ENCODE measurements around the gene TBL1Y.

The TBL1Y gene

DNA sequence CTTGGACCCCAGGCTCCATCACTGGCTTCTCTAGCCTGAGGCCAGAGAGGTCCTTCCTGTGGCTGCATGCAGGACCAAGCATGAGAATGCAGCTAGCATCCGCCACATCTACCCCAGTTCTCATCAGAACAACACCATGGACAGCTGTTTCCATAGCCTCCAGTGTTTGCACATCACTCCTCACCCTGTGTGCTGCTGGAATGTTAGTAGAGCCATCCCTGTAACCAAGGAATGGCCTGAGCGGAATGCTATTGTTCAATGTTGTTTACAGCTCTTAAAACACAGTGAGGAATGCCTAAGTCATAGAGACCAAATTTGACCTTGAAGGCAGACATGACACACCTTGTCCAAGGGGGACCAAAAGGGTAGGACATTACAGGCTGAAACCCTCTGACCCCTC is 183.9 kb downstream of the TBL1Y start:
- no peak for DNase-seq

- no peak for DNase-seq
Observed at GRCh38 chrY:7097021-7097420, 186.5 kb downstream of the TBL1Y start.

GRCh38 chrY:7099742-7100141 is 189.2 kb downstream of the TBL1Y start:
- no peak for DNase-seq

DNA sequence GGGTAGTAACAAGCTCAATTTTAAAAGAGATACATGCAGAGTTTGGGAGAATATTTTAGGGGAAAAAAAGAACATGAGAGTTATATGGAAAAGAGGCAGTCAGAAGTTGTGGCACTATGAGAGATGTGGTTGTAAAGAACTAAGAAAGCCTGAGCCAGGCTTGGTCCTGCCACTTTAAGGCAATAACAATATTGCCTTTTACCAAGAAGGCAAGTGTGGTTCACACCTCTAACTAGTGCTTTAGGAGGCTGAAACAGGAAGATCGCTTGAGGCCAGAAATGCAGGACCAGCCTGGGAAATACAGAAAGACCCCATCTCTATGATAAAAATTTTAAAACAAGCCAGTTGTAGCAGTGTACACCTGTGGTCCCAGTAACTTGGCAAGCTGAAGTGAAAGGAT is 192.2 kb downstream of the TBL1Y start:
- DNase-seq: no peak

GRCh38 chrY:7107179-7107578 is 196.7 kb downstream of the TBL1Y start:
- no peak for DNase-seq

GRCh38 chrY:7110086-7110485 is 199.6 kb downstream of the TBL1Y start:
- DNase-seq: no peak

DNA sequence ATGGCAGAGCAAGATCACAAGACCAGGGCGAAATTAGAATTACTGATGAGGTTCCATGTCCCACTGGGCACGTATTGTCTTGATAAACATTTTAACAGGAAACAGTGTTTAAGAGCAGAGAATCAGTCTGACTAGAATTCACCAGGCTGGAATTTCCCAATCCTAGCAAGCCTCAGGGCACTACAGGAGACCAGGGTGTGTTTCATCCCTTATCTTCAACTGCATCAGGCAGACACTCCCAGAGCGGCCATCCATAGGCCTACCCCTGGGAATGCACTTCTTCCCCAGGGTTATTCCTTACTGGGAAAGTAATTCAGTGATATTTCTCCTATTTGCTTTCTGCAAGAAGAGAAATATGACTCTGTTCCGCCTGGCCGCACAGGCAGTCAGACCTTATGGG is 205.4 kb downstream of the TBL1Y start:
- no peak for DNase-seq

DNA sequence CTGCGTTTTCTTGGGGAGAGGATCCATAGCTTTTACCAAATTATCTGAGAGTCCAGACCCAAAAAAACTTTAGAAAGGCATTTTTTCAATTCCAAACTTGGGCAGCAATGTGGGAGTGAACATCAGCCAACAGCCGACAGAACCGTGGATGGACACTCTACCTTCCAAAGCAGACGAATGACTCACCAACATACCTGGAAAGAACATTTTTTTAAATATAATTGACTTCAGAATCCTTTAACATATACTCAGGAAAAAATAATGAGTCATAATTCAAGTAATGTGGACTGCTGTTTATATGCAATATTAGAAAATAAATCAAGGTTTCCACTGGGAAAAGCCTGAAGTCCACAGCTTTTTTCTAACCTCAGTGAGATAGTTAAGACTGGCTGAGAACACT is 211.7 kb downstream of the TBL1Y start:
- no peak for DNase-seq

DNA sequence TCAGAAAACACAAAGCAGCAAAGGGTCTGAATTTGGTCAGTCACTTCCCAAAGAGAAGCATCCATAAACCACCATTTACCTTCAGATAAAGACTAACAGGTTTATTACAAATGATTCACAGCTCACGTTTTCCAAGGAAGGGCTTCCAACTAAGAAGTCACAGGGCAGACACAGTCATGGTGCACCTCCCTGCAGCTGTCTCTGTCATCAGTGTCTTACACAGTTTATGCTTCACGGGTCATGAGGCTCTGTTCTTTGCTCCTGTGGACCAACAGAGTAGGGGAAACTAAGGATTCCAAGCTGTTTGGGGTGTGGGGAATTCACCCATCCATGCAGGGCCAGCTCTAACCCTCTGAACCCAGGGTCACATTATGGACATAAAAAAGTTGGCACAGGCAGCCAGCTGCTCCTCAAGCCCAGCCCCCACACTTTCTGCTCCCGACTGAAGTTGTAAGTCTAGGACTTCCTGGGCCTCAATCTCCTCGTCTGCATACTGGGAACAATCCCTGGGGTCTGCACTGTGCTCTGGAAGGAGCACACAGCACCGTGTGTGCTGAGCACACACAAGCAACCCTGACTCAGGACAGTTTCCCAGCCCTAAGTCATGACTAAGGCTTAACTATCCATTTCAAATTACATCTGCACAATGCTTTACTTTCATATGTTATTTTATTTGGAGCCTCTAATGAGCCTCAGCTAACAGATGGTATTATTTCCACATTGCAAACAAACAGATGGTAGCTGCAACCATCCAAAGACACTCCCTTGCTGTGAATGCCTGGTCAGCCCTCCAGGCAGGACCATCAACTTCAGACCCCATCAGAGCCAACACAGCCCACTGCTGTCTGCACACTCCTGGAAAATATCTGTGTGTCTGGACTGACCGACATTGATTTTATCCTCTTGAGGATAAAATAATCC is 214.9 kb downstream of the TBL1Y start:
- no peak for DNase-seq

DNA sequence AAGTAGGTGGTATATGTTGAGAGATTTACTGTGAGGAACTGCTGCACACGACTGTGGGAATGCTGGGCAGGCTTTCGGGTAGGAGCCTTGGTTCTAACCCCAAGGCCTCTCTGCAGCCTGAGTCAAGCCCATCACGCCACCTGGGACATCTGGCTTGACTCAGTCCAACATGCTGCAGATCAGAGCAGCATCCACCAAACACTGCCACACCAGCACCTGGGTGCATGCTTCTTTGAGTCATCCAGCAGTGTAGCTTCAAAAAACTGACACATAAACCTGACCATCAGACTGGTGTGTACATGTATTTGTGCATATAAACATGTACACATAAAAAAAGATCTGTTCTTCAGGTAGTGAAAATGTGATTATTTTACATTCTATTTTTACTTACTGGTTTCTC is 217.7 kb downstream of the TBL1Y start:
- DNase-seq: no peak
